Hematopoietic multipotent progenitor cell treated with erythropoietin and hydrocortisone succinate and interleukin-3 and kit ligand, for 8 days (in vitro differentiated cells): ENCODE results near the gene FBXO24.

Experiments used
- DNase-seq: peaks from one replicate; pipeline ENCODE4 v3.0.0-alpha.2; 2015

The FBXO24 gene

GRCh38 chr7:100623951-100624824 is 38.1 kb downstream of the FBXO24 start:
- DNase-seq = peak; percentile 96

- DNase-seq = peak; percentile 38
These were observed 39.9 kb downstream of the FBXO24 start for GRCh38 chr7:100626055-100626454.

GRCh38 chr7:100626530-100627237 is 40.6 kb downstream of the FBXO24 start:
- DNase-seq = peak; percentile 87

GRCh38 chr7:100627238-100627549 is 41.1 kb downstream of the FBXO24 start:
- DNase-seq = no peak

GRCh38 chr7:100629117-100629716 is 43.1 kb downstream of the FBXO24 start:
- DNase-seq = peak; percentile 73

GRCh38 chr7:100630066-100630465 is 43.9 kb downstream of the FBXO24 start:
- no peak for DNase-seq

GRCh38 chr7:100632951-100633717 is 47.0 kb downstream of the FBXO24 start:
- DNase-seq = peak; percentile 67

- DNase-seq = peak; percentile 71
These were observed 53.9 kb downstream of the FBXO24 start for GRCh38 chr7:100639995-100640516.

GRCh38 chr7:100640517-100641440 is 54.7 kb downstream of the FBXO24 start:
- peak; percentile 87 for DNase-seq

- DNase-seq = peak; percentile 100
These were observed 55.3 kb downstream of the FBXO24 start, which contains the start of gene TFR2 for GRCh38 chr7:100641463-100641859. Gene TFR2 (minus strand): TSS chr7:100641552. CDS start chr7:100641509, 43 bp downstream.

- DNase-seq = peak; percentile 67
These were observed 55.9 kb downstream of the FBXO24 start for GRCh38 chr7:100641860-100642533.

GRCh38 chr7:100642534-100642907 is 56.4 kb downstream of the FBXO24 start:
- peak; percentile 90 for DNase-seq

GRCh38 chr7:100649826-100650565 is 63.9 kb downstream of the FBXO24 start:
- no peak for DNase-seq
